ENCODE results near the gene PRSS36. TPM values are rescaled to one million over a fixed set of nuclear protein-coding genes. Genes with fewer than 3 reads are reported as not detected.
"Not testable (repeated sequence)": the region's sequence is repeated elsewhere in the genome, so short reads cannot be mapped to it uniquely, and the experiment has no call there.

PRSS36 gene
- total and polyA plus RNA-seq, 9 donors, result 0.28 to 2.1 (median 1.1) TPM; not detected in 2

- H3K27ac ChIP-seq, result no peak overlapping the region
- H3K4me1 ChIP-seq (ENCODE audit: insufficient read depth), result peaks cover 3% of the 10 kb centered on the region
- H3K4me3 ChIP-seq, result no peak overlapping the region
- no peaks in the 10 kb centered on the region for H3K36me3 ChIP-seq
- no peaks in the 10 kb centered on the region for H3K9me3 ChIP-seq
- WGBS, 3 donors, result 83 to 87% (median 84%) methylated on average over 17 of the region's 17 CpGs
- no peak for DNase-seq
- no peaks in the 10 kb centered on the region for H3K27me3 ChIP-seq
- intact Hi-C loops (cut with DNase I), result loop anchor here in 1 of 4 donors (10.0 kb wide), 1 partner anchor 318 kb away; no protein-coding TSS in a partner anchor
- TF ChIP-seq EP300 (IDR thresholded peaks at IDR 0.05) (no peak), CTCF (IDR thresholded peaks at IDR 0.05) (no peak), POLR2A (IDR thresholded peaks at IDR 0.05) (no peak)
Observed at GRCh38 chr16:31196324-31197088, 46.6 kb upstream of the PRSS36 start.

- not testable (repeated sequence) for H3K27ac ChIP-seq; H3K4me3 ChIP-seq; DNase-seq; H3K4me1 ChIP-seq (ENCODE audit: insufficient read depth); H3K27me3 ChIP-seq; H3K36me3 ChIP-seq; H3K9me3 ChIP-seq
- intact Hi-C loops (cut with DNase I), result loop anchor here in 1 of 4 donors (10.0 kb wide), 1 partner anchor 319 kb away; no protein-coding TSS in a partner anchor
- WGBS, 3 donors, result 92 to 95% (median 95%) methylated on average over 11 of the region's 11 CpGs
Observed at GRCh38 chr16:31195861-31196260, 46.0 kb upstream of the PRSS36 start.

GRCh38 chr16:31194898-31195297, 45.0 kb upstream of the PRSS36 start:
- Histone ChIP-seq H3K27me3 (no peaks in the 10 kb centered on the region), H3K27ac (no peak overlapping the region), H3K4me3 (no peak overlapping the region), H3K9me3 (no peaks in the 10 kb centered on the region), H3K36me3 (no peaks in the 10 kb centered on the region), H3K4me1 (ENCODE audit: insufficient read depth) (no peaks in the 10 kb centered on the region)
- TF ChIP-seq POLR2A (IDR thresholded peaks at IDR 0.05), result no peak
- TF ChIP-seq CTCF (IDR thresholded peaks at IDR 0.05), result no peak
- no peak for TF ChIP-seq EP300 (IDR thresholded peaks at IDR 0.05)
- intact Hi-C loops (cut with DNase I), result loop anchor here in 1 of 4 donors (10.0 kb wide), 1 partner anchor 320 kb away; no protein-coding TSS in a partner anchor
- 74 to 81% (median 77%) methylated on average over 7 of the region's 7 CpGs for WGBS, 3 donors
- no peak for DNase-seq

GRCh38 chr16:31193874-31194273, 44.0 kb upstream of the PRSS36 start:
- 76 to 84% (median 80%) methylated on average over 2 of the region's 2 CpGs for WGBS, 3 donors
- H3K4me3 ChIP-seq, result no peak overlapping the region
- no peaks in the 10 kb centered on the region for H3K9me3 ChIP-seq
- no peaks in the 10 kb centered on the region for H3K4me1 ChIP-seq (ENCODE audit: insufficient read depth)
- TF ChIP-seq EP300 (IDR thresholded peaks at IDR 0.05) (no peak), CTCF (IDR thresholded peaks at IDR 0.05) (no peak), POLR2A (IDR thresholded peaks at IDR 0.05) (no peak)
- DNase-seq, result no peak
- no peaks in the 10 kb centered on the region for H3K27me3 ChIP-seq
- H3K36me3 ChIP-seq, result no peaks in the 10 kb centered on the region
- H3K27ac ChIP-seq, result no peak overlapping the region
- intact Hi-C loops (cut with DNase I), result loop anchor here in 1 of 4 donors (10.0 kb wide), 1 partner anchor 321 kb away; no protein-coding TSS in a partner anchor
